ENCODE data around the gene DPY30.

Gene DPY30

GRCh38 chr2:32009516-32010256, 29.9 kb downstream of the DPY30 start:
- peak; percentile 5 for DNase-seq

GRCh38 chr2:32008805-32009515, 30.6 kb downstream of the DPY30 start:
- DNase-seq, result no peak

- no peak for DNase-seq
These were observed 32.5 kb downstream of the DPY30 start for GRCh38 chr2:32007121-32007391.

GRCh38 chr2:32005371-32005976, 34.1 kb downstream of the DPY30 start:
- DNase-seq, result no peak

- DNase-seq, result no peak
These were observed 35.8 kb downstream of the DPY30 start for GRCh38 chr2:32003791-32004190.

- DNase-seq, result no peak
These were observed 37.2 kb downstream of the DPY30 start for GRCh38 chr2:32002406-32002805.

- no peak for DNase-seq
These were observed 40.2 kb downstream of the DPY30 start for GRCh38 chr2:31999438-31999837.

- DNase-seq, result no peak
These were observed 40.7 kb downstream of the DPY30 start for GRCh38 chr2:31998731-31999383.

- DNase-seq, result no peak
These were observed 42.0 kb downstream of the DPY30 start for GRCh38 chr2:31997653-31998052.

GRCh38 chr2:31996571-31997150, 42.9 kb downstream of the DPY30 start:
- no peak for DNase-seq

- DNase-seq, result no peak
These were observed 46.7 kb downstream of the DPY30 start for GRCh38 chr2:31992934-31993333.

- no peak for DNase-seq
These were observed 47.5 kb downstream of the DPY30 start for GRCh38 chr2:31992025-31992579.

GRCh38 chr2:31989946-31990345, 49.7 kb downstream of the DPY30 start:
- no peak for DNase-seq

GRCh38 chr2:31987454-31988220, 52.0 kb downstream of the DPY30 start:
- no peak for DNase-seq

GRCh38 chr2:31986906-31987305, 52.7 kb downstream of the DPY30 start:
- DNase-seq, result no peak

- no peak for DNase-seq
These were observed 55.7 kb downstream of the DPY30 start for GRCh38 chr2:31983762-31984467.

GRCh38 chr2:31980674-31981356, 58.8 kb downstream of the DPY30 start:
- no peak for DNase-seq

- DNase-seq, result no peak
These were observed 59.6 kb downstream of the DPY30 start for GRCh38 chr2:31979956-31980355.

- no peak for DNase-seq
These were observed 60.6 kb downstream of the DPY30 start for GRCh38 chr2:31979018-31979417.

- DNase-seq, result no peak
These were observed 61.2 kb downstream of the DPY30 start for GRCh38 chr2:31978436-31978835.

All from NCI-H2029 (cell line).